ENCODE data around the gene NAPB. TPM values are rescaled to one million over a fixed set of nuclear protein-coding genes. Genes with fewer than 3 reads are reported as not detected.

The NAPB gene
- total RNA-seq, 1 donor = 9.4 TPM

DNA sequence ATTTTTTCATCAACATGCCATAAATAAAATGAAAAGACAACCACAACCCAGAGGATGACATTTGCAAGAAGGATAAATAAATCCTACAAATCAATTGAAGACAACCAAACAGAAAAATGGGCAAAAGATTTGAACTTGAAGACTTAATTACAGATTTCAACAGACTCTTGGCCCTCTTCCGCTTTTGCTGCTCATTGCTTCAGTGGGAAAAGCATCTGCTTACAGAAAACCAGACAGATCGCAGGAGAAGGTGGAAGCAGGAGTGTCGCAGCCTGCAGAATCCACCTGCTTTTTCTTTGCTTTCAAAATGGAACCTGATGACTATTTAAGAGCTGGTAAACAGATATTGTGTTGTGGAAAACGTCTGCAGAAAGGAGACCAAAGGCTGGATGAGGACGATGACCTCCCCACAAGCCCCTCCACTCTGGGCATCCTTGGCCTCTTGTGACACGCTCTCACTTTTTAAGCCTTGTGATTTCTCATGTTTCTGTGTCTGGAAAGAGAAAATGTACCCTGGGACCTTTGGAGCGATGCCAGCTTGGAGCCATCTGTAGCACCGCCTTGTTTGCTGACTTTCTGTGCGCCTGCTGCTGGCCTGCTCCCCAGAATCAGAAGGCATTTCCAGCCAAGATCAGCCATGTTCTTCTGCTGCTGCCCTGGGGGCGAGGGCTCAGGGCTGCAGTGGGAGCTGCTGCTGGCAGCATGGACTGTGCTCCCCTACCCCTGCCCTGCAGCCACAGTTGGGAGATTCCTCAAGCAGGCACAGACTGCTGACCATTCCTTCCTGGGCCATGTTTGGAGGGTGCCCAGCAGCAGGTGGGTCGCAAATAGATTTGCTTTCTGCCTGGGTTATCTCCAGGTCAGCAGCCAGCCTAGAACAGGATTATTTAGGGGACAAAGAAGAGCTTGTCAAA lies 14.6 kb upstream of the NAPB start:
- no peak overlapping the region for H2AFZ ChIP-seq (ENCODE audit: low read length)
- H3K4me2 ChIP-seq (ENCODE audit: insufficient read depth, low read length) = no peak overlapping the region
- no peaks in the 10 kb centered on the region for H3K79me2 ChIP-seq (ENCODE audit: insufficient read depth, low read length)
- no peak overlapping the region for H3K4me3 ChIP-seq (ENCODE audit: insufficient read depth, low read length)
- H3K27me3 ChIP-seq (ENCODE audit: insufficient read depth, low read length) = no peaks in the 10 kb centered on the region
- no peak for DNase-seq (ENCODE audit: insufficient read length, low spot score, missing footprints)
- H3K4me1 ChIP-seq (ENCODE audit: insufficient read depth, low read length) = no peaks in the 10 kb centered on the region
- no peaks in the 10 kb centered on the region for H4K20me1 ChIP-seq (ENCODE audit: insufficient read depth, low read length)
- no peak overlapping the region for H3K27ac ChIP-seq (ENCODE audit: low read depth, low read length)
- no peaks in the 10 kb centered on the region for H3K9me3 ChIP-seq (ENCODE audit: low read depth, low read length)
- H3K36me3 ChIP-seq (ENCODE audit: insufficient read depth, low read length) = no peaks in the 10 kb centered on the region
- TF ChIP-seq, protein P1, sequence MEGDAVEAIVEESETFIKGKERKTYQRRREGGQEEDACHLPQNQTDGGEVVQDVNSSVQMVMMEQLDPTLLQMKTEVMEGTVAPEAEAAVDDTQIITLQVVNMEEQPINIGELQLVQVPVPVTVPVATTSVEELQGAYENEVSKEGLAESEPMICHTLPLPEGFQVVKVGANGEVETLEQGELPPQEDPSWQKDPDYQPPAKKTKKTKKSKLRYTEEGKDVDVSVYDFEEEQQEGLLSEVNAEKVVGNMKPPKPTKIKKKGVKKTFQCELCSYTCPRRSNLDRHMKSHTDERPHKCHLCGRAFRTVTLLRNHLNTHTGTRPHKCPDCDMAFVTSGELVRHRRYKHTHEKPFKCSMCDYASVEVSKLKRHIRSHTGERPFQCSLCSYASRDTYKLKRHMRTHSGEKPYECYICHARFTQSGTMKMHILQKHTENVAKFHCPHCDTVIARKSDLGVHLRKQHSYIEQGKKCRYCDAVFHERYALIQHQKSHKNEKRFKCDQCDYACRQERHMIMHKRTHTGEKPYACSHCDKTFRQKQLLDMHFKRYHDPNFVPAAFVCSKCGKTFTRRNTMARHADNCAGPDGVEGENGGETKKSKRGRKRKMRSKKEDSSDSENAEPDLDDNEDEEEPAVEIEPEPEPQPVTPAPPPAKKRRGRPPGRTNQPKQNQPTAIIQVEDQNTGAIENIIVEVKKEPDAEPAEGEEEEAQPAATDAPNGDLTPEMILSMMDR (IDR thresholded peaks at IDR 0.05; ENCODE audit: extremely low read depth, low read depth, low read length) = no peak

DNA sequence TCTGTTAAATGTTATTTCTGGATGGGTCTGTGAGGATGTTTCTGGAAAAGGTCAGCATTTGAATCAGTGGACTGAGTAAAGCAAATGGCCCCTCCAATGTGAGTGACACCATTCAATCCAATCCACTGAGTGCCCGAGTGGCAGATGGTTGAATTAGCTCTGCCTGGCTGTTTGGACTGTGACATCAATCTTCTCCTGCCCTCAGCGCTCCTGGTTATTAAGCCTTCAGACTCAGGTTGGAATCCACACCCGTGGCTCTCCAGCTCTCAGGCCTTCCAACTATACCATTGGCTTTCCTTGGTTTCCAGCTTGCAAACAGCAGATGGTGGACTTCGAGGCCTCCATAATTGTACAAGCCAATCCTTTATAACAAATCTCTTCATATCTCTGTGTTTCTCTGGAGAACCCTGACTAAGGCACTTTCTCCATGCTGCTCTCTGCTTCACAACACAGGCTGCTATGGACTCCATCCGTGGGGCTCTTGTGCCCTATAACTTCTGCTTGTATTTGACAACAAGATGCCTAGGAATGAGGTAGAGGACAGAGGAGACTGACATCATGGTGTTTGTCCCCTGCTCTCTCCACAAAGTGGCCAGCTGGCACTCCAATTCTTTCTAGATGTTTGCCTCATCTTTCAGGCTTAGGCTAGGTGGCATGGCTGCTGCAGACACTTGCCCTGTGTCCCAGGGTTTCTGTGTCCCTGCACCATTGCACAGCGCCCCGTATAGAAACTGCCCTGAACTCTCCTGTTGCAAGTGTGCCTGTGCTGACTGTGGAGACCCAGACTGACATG lies 13.4 kb upstream of the NAPB start:
- H4K20me1 ChIP-seq (ENCODE audit: insufficient read depth, low read length) = no peaks in the 10 kb centered on the region
- no peak overlapping the region for H3K4me2 ChIP-seq (ENCODE audit: insufficient read depth, low read length)

DNA sequence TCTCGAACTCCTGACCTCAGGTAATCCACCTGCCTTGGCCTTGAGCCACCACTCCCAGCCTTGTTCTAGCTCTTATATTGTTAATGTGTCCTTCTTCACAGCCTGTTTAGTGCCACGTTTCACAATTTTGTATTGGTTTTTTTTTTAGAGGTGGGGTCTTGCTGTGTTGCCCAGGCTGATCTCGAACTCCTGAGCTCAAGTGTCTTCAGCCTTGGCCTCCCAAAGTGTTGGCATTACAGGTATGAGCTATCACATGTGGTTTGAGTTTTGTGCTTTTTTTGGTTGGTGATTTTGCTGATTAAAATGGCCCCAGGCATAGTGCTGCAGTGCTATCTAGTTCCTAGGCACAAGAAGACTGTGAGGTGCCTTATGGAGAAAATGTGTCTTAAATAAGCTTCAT lies 12.3 kb upstream of the NAPB start:
- Histone ChIP-seq H3K36me3 (ENCODE audit: insufficient read depth, low read length) (no peaks in the 10 kb centered on the region), H2AFZ (ENCODE audit: low read length) (no peak overlapping the region), H3K4me2 (ENCODE audit: insufficient read depth, low read length) (no peak overlapping the region), H3K79me2 (ENCODE audit: insufficient read depth, low read length) (no peaks in the 10 kb centered on the region), H3K4me1 (ENCODE audit: insufficient read depth, low read length) (no peaks in the 10 kb centered on the region), H3K27me3 (ENCODE audit: insufficient read depth, low read length) (no peaks in the 10 kb centered on the region), H3K9me3 (ENCODE audit: low read depth, low read length) (no peaks in the 10 kb centered on the region), H4K20me1 (ENCODE audit: insufficient read depth, low read length) (no peaks in the 10 kb centered on the region), H3K4me3 (ENCODE audit: insufficient read depth, low read length) (no peak overlapping the region), H3K27ac (ENCODE audit: low read depth, low read length) (no peak overlapping the region)
- TF ChIP-seq, protein P1 (IDR thresholded peaks at IDR 0.05; ENCODE audit: extremely low read depth, low read depth, low read length) = no peak
- no peak for DNase-seq (ENCODE audit: insufficient read length, low spot score, missing footprints)

More for the DNA sequence above, 13.4 kb upstream of the NAPB start:
- DNase-seq (ENCODE audit: insufficient read length, low spot score, missing footprints) = no peak
- Histone ChIP-seq H3K27me3 (ENCODE audit: insufficient read depth, low read length) (no peaks in the 10 kb centered on the region), H3K36me3 (ENCODE audit: insufficient read depth, low read length) (no peaks in the 10 kb centered on the region), H3K4me3 (ENCODE audit: insufficient read depth, low read length) (no peak overlapping the region), H2AFZ (ENCODE audit: low read length) (no peak overlapping the region), H3K4me1 (ENCODE audit: insufficient read depth, low read length) (no peaks in the 10 kb centered on the region), H3K9me3 (ENCODE audit: low read depth, low read length) (no peaks in the 10 kb centered on the region), H3K27ac (ENCODE audit: low read depth, low read length) (no peak overlapping the region), H3K79me2 (ENCODE audit: insufficient read depth, low read length) (no peaks in the 10 kb centered on the region)
- TF ChIP-seq, protein P1 (IDR thresholded peaks at IDR 0.05; ENCODE audit: extremely low read depth, low read depth, low read length) = no peak

DNA sequence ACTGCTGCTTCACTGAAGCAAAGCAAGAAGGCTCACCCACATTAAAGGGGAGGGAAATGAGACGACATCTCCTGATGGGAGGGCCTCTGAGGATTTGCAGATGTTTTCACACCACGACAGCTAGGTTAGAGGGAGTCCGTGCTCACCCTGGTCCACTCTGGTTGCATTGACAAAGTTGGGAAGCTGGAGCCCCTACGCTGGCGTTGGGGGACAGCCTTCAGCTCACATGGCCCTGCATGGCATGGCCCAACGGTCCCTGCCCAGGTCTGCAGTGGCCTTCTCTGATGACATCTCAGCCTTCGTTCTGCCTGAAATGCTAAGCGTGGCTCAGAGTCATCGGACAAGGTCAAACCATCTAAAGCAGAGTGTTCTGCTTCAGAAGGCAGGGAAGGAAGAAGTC lies 3.8 kb upstream of the NAPB start:
- no peaks in the 10 kb centered on the region for H3K9me3 ChIP-seq (ENCODE audit: low read depth, low read length)
- DNase-seq (ENCODE audit: insufficient read length, low spot score, missing footprints) = no peak
- peaks cover 4% of the 10 kb centered on the region for H3K4me1 ChIP-seq (ENCODE audit: insufficient read depth, low read length)
- TF ChIP-seq, protein P1 (IDR thresholded peaks at IDR 0.05; ENCODE audit: extremely low read depth, low read depth, low read length) = no peak
- no peak overlapping the region for H3K4me2 ChIP-seq (ENCODE audit: insufficient read depth, low read length)
- H4K20me1 ChIP-seq (ENCODE audit: insufficient read depth, low read length) = no peaks in the 10 kb centered on the region
- H2AFZ ChIP-seq (ENCODE audit: low read length) = no peak overlapping the region
- H3K27me3 ChIP-seq (ENCODE audit: insufficient read depth, low read length) = no peaks in the 10 kb centered on the region
- no peaks in the 10 kb centered on the region for H3K36me3 ChIP-seq (ENCODE audit: insufficient read depth, low read length)
- H3K79me2 ChIP-seq (ENCODE audit: insufficient read depth, low read length) = peaks cover 7% of the 10 kb centered on the region
- H3K4me3 ChIP-seq (ENCODE audit: insufficient read depth, low read length) = no peak overlapping the region
- H3K27ac ChIP-seq (ENCODE audit: low read depth, low read length) = no peak overlapping the region
